ENCODE measurements around the gene STK4.

Gene STK4

DNA sequence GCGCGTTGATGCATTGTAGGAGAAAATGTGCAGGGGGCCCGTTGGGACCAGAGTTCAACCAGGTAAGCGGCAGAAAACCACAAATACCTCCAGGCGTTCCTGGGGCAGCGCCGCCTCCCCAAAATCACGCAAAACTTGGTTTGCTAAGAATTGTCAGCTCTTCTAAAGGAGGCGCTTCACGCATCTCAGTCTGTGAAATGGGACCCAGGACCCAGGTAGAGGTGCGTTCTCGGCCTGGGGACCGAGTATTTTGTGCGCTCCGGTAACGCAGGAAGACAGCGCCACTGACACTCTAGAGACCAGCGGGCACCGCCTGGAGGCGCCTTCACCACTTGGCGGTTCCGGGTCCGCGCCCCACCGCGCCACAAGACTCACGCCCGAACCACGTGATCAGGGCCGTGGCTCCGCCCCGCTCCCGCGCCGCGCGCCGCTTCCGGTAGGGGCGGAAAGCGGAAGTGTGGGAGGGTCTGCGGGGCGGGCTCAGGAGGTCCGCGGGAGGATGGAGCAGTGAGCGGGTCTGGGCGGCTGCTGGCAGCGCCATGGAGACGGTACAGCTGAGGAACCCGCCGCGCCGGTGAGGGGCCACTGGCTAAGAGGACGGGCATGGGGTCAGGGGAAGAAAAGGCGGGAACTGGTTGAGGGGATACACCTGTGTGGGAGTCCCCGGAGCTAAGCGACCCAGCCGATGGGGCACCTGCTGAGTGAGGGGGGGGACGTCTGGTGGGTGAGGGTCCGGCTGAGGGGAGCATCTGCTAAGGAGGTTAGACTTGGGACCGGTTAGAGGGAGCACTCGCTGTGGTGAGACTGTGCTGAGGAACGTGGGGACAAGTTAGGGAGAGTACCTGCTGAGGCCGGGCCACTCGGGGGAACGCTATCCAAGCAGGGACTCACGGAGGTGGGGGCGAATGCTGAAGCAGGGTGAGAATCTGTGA is at the start of gene STK4:
Gene STK4, plus strand, starts transcription at position 483 of the 932 bp plus-strand sequence. Its CDS starts 57 bp downstream, at position 540.
- peak within 1 kb of the TSS; percentile 97 for H3K4me3 ChIP-seq
- TF ChIP-seq, protein P1, sequence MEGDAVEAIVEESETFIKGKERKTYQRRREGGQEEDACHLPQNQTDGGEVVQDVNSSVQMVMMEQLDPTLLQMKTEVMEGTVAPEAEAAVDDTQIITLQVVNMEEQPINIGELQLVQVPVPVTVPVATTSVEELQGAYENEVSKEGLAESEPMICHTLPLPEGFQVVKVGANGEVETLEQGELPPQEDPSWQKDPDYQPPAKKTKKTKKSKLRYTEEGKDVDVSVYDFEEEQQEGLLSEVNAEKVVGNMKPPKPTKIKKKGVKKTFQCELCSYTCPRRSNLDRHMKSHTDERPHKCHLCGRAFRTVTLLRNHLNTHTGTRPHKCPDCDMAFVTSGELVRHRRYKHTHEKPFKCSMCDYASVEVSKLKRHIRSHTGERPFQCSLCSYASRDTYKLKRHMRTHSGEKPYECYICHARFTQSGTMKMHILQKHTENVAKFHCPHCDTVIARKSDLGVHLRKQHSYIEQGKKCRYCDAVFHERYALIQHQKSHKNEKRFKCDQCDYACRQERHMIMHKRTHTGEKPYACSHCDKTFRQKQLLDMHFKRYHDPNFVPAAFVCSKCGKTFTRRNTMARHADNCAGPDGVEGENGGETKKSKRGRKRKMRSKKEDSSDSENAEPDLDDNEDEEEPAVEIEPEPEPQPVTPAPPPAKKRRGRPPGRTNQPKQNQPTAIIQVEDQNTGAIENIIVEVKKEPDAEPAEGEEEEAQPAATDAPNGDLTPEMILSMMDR (IDR thresholded peaks at IDR 0.05) = peak; percentile 30
- peak within 1 kb of the TSS; percentile 88 to 93 for H3K27ac ChIP-seq
- peak; percentile 97 for DNase-seq (ENCODE audit: low spot score)

DNA sequence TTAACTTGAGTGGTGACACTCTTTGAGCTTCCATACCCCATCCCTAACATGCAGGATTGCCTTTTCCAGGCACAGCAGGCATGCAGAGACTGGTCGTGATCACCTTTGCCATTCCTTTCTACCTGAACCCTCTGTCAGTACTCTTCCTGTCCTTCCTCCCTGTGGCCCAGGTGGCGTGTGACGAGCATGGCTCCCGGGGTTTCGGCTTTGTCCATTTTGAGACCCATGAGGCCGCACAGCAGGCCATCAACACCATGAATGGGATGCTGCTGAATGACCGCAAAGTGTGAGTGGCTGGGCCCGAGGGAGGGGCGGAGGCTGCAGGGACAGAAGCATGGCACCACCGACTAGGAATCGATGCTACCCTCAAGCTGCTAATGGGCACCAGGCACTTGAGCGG is 49.7 kb upstream of the STK4 start:
- no peak overlapping the region for H3K27ac ChIP-seq
- no peak for DNase-seq (ENCODE audit: low spot score)
- no peak overlapping the region for H3K4me3 ChIP-seq
- TF ChIP-seq, protein P1 (IDR thresholded peaks at IDR 0.05) = no peak

DNA sequence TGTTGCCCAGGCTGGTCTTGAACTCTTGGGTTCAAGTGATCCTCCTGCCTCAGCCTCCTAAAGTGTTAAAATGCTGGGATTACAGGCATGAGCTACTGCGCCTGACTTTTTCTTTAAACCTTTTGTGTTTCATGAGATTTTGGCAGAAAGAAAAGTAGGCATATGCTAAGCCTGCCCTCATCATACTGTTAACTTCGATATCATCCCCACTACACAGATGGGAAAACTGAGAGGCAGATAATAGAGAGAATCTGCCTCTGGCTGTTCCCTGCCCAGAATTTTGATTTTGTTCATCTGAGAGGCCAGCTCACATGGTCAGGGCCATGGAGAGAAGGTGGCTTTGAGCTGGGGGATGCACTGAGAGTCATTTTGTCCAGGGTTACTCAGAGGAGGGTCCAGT is 48.9 kb upstream of the STK4 start:
- H3K27ac ChIP-seq = no peak overlapping the region
- no peak for DNase-seq (ENCODE audit: low spot score)
- H3K4me3 ChIP-seq = no peak overlapping the region
- TF ChIP-seq, protein P1 (IDR thresholded peaks at IDR 0.05) = no peak

DNA sequence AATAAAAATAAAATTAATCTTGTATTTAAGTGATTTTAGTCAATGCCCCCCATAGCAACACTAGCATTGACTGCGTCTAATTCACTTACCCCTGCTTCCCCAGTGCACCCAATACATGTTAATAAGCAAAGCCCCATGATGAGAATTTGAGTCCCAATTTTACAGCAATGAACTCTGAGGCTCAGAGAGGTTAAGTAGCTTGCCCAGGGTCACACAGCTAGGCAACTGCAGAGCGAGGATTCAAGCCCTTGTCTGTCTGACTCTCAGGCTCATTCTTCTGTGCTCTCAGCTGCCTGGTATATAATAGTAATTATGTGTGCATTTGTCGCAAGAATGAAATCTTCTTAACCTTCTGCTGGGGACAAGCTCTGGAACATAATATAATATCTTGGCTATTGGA is 48.0 kb upstream of the STK4 start:
- Histone ChIP-seq H3K27ac (no peak overlapping the region), H3K4me3 (no peak overlapping the region)
- TF ChIP-seq, protein P1 (IDR thresholded peaks at IDR 0.05) = no peak
- no peak for DNase-seq (ENCODE audit: low spot score)

DNA sequence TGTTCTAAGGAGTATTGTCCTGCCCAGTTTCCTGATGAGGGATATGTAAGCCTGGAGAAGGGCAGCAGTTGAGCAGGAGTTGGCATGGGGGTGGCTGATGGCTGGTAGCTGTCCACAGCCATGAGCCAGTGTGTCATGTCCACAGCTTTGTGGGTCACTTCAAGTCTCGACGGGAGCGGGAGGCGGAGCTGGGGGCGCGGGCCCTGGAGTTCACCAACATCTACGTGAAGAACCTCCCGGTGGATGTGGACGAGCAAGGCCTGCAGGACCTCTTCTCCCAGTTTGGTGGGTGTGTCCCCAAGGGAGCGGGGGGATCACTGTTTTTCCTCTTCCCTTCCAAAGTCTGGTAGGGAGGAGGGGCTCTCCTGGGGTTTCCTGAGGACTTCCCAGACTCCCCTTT is 47.6 kb upstream of the STK4 start:
- no peak for DNase-seq (ENCODE audit: low spot score)

DNA sequence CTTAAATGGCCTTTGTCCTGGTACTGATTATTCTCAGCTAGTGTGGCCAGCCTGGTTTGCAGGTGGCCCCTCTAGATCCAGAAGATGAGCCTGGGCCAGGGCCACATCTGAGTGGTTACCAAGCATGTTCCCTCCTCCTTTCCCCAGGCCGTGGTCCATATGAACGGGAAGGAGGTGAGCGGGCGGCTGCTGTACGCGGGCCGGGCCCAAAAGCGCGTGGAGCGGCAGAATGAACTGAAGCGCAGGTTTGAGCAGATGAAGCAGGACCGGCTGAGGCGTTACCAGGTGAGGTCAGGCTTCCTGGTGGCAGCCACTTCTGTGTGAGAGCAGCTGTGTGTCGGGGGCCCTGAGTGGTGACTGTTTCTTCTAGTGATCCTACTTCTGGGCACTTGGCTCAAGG is 44.9 kb upstream of the STK4 start:
- Histone ChIP-seq H3K4me3 (no peak overlapping the region), H3K27ac (no peak overlapping the region)
- DNase-seq (ENCODE audit: low spot score) = no peak
- TF ChIP-seq, protein P1 (IDR thresholded peaks at IDR 0.05) = no peak

More for the DNA sequence above, 47.6 kb upstream of the STK4 start:
- no peak overlapping the region for H3K27ac ChIP-seq
- TF ChIP-seq, protein P1 (IDR thresholded peaks at IDR 0.05) = no peak
- no peak overlapping the region for H3K4me3 ChIP-seq

DNA sequence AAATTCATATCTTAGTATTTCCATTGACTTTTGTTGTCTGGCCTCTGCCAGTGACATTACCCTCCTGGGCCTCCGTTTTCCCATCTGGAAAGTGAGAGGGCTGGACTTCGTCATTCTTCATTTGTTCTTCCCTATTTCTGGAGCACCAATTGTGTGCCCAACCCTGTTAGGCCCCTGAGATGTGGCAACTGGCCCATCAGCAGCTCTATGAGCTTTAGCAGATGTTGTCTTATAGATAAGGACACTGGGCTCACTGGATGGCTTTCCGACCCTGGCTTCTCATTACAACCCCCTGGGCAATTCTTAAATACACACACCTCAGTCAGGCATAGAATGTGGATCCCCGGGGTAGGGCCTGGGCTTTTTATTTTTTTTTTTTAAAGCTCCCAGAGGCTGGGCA is 41.8 kb upstream of the STK4 start:
- no peak for DNase-seq (ENCODE audit: low spot score)
- TF ChIP-seq, protein P1 (IDR thresholded peaks at IDR 0.05) = no peak
- Histone ChIP-seq H3K27ac (no peak overlapping the region), H3K4me3 (no peak overlapping the region)

All from coronary artery (tissue), 2 donors.